ENCODE results near the gene HNRNPAB.

DNA sequence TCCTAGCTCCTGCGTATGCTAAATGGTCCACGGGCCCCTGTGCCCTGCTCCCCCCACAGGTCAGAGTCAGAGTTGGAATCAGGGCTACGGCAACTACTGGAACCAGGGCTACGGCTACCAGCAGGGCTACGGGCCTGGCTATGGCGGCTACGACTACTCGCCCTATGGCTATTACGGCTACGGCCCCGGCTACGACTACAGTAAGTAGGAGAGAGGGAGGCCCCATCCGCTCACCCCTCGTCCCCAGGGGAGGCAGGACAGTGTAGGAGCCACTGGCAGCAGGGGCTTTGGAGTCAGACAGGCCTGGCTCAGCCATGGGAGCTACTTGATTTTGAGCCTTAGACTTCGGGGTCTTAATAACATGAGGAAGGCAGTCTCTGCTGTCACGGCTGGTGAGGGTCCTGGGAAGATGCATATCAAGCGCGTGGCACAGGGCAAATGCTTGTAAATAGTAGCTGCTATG, 5.8 kb downstream of the HNRNPAB start:
- no peak for TF ChIP-seq CTCF (conservative IDR thresholded peaks at IDR 0.05; ENCODE audit: low read length)
- TF ChIP-seq EZH2phosphoT487 (IDR thresholded peaks at IDR 0.05; ENCODE audit: borderline replicate concordance): no peak
